DOHH2 (cell line): ENCODE results near the gene ANXA6.

Experiments
- EZH2phosphoT487 ChIP-seq: fragments of 200-600 bp; sonication (generic); IDR thresholded peaks from 2 replicates; pipeline ENCODE4 v1.6.1; 2017; ENCODE audit warnings: borderline replicate concordance, mild to moderate bottlenecking, antibody characterized with exemption, low read length, moderate library complexity, mixed read lengths
- TF ChIP-seq, protein P1 (sequence below): fragments of 200-600 bp; sonication (generic); IDR thresholded peaks from one replicate; pipeline ENCODE4 v1.5.1; 2014; ENCODE audit warnings: antibody characterized with exemption, mild to moderate bottlenecking, low read depth, low read length; ENCODE audit not compliant: poor library complexity, severe bottlenecking

DNA sequence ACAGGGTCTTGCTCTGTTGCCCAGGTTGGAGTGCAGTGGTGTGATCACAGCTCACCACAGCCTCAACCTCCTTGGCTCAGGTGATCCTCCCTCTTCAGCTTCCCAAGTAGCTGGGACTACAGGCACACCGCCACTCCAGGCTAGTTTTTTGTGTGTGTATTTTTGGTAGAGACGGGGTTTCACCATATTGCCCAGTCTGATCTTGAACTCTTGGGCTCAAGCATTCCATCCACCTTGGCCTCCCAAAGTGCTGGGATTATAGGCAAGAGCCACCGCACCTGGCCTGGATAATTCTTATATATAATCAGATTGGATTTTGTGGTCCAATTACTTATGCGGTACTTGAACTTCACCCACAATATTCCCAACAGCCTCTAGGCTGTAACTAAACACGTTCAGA, 46.5 kb upstream of the ANXA6 start:
- TF ChIP-seq, protein P1, sequence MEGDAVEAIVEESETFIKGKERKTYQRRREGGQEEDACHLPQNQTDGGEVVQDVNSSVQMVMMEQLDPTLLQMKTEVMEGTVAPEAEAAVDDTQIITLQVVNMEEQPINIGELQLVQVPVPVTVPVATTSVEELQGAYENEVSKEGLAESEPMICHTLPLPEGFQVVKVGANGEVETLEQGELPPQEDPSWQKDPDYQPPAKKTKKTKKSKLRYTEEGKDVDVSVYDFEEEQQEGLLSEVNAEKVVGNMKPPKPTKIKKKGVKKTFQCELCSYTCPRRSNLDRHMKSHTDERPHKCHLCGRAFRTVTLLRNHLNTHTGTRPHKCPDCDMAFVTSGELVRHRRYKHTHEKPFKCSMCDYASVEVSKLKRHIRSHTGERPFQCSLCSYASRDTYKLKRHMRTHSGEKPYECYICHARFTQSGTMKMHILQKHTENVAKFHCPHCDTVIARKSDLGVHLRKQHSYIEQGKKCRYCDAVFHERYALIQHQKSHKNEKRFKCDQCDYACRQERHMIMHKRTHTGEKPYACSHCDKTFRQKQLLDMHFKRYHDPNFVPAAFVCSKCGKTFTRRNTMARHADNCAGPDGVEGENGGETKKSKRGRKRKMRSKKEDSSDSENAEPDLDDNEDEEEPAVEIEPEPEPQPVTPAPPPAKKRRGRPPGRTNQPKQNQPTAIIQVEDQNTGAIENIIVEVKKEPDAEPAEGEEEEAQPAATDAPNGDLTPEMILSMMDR, result no peak
- TF ChIP-seq EZH2phosphoT487, result no peak
